HepG2 (cell line): ENCODE data around the gene ACACB.

ENCODE experiments used
- EZH2 ChIP-seq: conservative IDR thresholded peaks from 2 replicates; pipeline ENCODE4 v1.6.1; 2012; ENCODE audit warnings: mild to moderate bottlenecking, low read depth, low read length, moderate library complexity
- REL ChIP-seq: sonication (generic); formaldehyde crosslinking; conservative IDR thresholded peaks from 2 replicates; pipeline ENCODE4 v1.8.0; 2022; ENCODE audit warnings: mild to moderate bottlenecking, missing genetic modification reagents, moderate library complexity
- SRSF4 ChIP-seq: fragments of 200-400 bp; formaldehyde crosslinking; IDR thresholded peaks from one replicate; pipeline ENCODE4 v1.6.1; 2018; ENCODE audit warnings: mild to moderate bottlenecking, low read depth, low read length, moderate library complexity; ENCODE audit not compliant: poor library complexity, severe bottlenecking
- ZBTB20 ChIP-seq: sonication (generic); formaldehyde crosslinking; IDR thresholded peaks from 2 replicates; pipeline ENCODE4 v1.8.1; 2023; ENCODE audit warnings: missing genetic modification reagents, low read depth, mild to moderate bottlenecking, borderline replicate concordance
- ZFAT ChIP-seq: sonication (generic); formaldehyde crosslinking; conservative IDR thresholded peaks from 2 replicates; pipeline ENCODE4 v1.8.1; 2023; ENCODE audit warnings: missing genetic modification reagents, inconsistent platforms
- ZNF781 ChIP-seq: sonication (generic); formaldehyde crosslinking; IDR thresholded peaks from 2 replicates; pipeline ENCODE4 v1.5.1; 2020; ENCODE audit warnings: borderline replicate concordance, mild to moderate bottlenecking, missing genetic modification reagents; ENCODE audit errors: not compliant biosample characterization
- TF ChIP-seq, protein P1 (sequence below): IDR thresholded peaks from 2 replicates; pipeline ENCODE4 v1.6.1; 2016; ENCODE audit warnings: low read depth
- TF ChIP-seq, protein P2 (sequence below): sonication (generic); formaldehyde crosslinking; IDR thresholded peaks from 2 replicates; pipeline ENCODE4 v1.5.0; 2020; ENCODE audit warnings: mild to moderate bottlenecking, missing genetic modification reagents, moderate library complexity

DNA sequence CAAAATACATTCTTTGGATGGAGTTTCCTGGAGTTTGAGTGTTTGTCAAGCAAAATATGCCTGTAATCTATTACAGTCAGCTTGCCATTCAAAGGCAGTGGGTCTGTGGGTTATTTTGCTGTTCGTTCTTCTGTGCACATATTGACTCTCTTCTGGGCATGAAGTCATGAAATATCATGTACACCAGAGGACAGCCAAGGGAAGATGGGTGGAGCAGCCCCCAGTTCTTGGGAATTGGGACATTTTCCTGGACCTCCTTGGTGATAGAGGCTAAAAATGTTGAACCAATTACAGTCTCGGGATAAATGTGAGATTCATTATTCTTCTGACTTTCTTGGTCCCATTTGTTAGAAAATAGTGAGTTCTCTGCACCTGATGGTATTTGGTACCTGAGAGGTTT, 103.6 kb downstream of the ACACB start:
- TF ChIP-seq, protein P1, sequence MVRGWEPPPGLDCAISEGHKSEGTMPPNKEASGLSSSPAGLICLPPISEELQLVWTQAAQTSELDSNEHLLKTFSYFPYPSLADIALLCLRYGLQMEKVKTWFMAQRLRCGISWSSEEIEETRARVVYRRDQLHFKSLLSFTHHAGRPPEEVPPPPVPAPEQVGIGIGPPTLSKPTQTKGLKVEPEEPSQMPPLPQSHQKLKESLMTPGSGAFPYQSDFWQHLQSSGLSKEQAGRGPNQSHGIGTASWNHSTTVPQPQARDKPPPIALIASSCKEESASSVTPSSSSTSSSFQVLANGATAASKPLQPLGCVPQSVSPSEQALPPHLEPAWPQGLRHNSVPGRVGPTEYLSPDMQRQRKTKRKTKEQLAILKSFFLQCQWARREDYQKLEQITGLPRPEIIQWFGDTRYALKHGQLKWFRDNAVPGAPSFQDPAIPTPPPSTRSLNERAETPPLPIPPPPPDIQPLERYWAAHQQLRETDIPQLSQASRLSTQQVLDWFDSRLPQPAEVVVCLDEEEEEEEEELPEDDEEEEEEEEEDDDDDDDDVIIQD (CRISPR knock-in tag): no peak
- TF ChIP-seq ZBTB20 (CRISPR knock-in tag) (no peak), SRSF4 (no peak), ZNF781 (CRISPR knock-in tag) (no peak), EZH2 (no peak), ZFAT (CRISPR knock-in tag) (no peak), REL (CRISPR knock-in tag) (no peak)
- TF ChIP-seq, protein P2, sequence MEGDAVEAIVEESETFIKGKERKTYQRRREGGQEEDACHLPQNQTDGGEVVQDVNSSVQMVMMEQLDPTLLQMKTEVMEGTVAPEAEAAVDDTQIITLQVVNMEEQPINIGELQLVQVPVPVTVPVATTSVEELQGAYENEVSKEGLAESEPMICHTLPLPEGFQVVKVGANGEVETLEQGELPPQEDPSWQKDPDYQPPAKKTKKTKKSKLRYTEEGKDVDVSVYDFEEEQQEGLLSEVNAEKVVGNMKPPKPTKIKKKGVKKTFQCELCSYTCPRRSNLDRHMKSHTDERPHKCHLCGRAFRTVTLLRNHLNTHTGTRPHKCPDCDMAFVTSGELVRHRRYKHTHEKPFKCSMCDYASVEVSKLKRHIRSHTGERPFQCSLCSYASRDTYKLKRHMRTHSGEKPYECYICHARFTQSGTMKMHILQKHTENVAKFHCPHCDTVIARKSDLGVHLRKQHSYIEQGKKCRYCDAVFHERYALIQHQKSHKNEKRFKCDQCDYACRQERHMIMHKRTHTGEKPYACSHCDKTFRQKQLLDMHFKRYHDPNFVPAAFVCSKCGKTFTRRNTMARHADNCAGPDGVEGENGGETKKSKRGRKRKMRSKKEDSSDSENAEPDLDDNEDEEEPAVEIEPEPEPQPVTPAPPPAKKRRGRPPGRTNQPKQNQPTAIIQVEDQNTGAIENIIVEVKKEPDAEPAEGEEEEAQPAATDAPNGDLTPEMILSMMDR: no peak
